Measurements from ENCODE around the gene CCP110.

- no peak for TF ChIP-seq POLR2A (IDR thresholded peaks at IDR 0.05)
- TF ChIP-seq CTCF (IDR thresholded peaks at IDR 0.05): no peak
Measured at GRCh38 chr16:19507867-19508266, 15.9 kb upstream of the CCP110 start.
